Tibial nerve (tissue), 4 donors: ENCODE results near the gene NDST1. TPM values are rescaled to one million over a fixed set of nuclear protein-coding genes. Genes with fewer than 3 reads are reported as not detected.

Source experiments
- DNase-seq, 2 donors: peaks; one replicate each; pipeline ENCODE4 v3.0.0-alpha.2; 2019; ENCODE audit warnings: low spot score in 2 of 2
- H3K27ac ChIP-seq, 4 donors: fragments of 200-600 bp; sonication (generic) in 3 of 4; one replicate each; pipeline ENCODE4 v1.5.1; 2017 to 2019; ENCODE audit warnings: mild to moderate bottlenecking in 1 of 4
- H3K27me3 ChIP-seq, 2 donors: fragments of 200-600 bp; sonication (generic) in 1 of 2; one replicate each; pipeline versions ENCODE4 v1.5.1 to v1.6.0; 2017 to 2019
- H3K36me3 ChIP-seq, 3 donors: fragments of 200-600 bp; sonication (generic); one replicate each; pipeline ENCODE4 v1.5.1; 2018 to 2019
- H3K4me1 ChIP-seq, 4 donors: fragments of 200-600 bp; sonication (generic) in 3 of 4; one replicate each; pipeline ENCODE4 v1.5.1; 2017 to 2019
- H3K4me3 ChIP-seq, 4 donors: fragments of 200-600 bp; sonication (generic) in 3 of 4; one replicate each; pipeline ENCODE4 v1.5.1; 2017 to 2019; ENCODE audit warnings: mild to moderate bottlenecking in 1 of 4, moderate library complexity in 1 of 4
- H3K9me3 ChIP-seq, 4 donors: fragments of 200-600 bp; sonication (generic) in 3 of 4; one replicate each; pipeline ENCODE4 v1.5.1; 2017 to 2019
- CTCF ChIP-seq, 5 experiments: fragments of 200-600 bp in 3 of 5; fragments of 450-650 bp in 2 of 5; sonication (generic) in 3 of 5; IDR thresholded peaks; one replicate each; pipeline ENCODE4 v1.5.1; 2016 to 2019; ENCODE audit warnings: antibody characterized with exemption in 5 of 5, mild to moderate bottlenecking in 3 of 5, moderate library complexity in 2 of 5
- EP300 ChIP-seq, 2 donors: sonication (generic); formaldehyde crosslinking; IDR thresholded peaks; one replicate each; pipeline ENCODE4 v1.6.1; 2017; ENCODE audit warnings: antibody characterized with exemption in 2 of 2, mild to moderate bottlenecking in 1 of 2
- POLR2A ChIP-seq, 2 donors: fragments of 450-650 bp; IDR thresholded peaks; one replicate each; pipeline ENCODE4 v1.6.1; 2017; ENCODE audit warnings: antibody characterized with exemption in 2 of 2, mild to moderate bottlenecking in 2 of 2, moderate library complexity in 2 of 2
- WGBS, 2 donors: methylation state at CpG; one replicate each; pipeline ENCODE4 v1.1.5; 2018; 5-methylcytosine and 5-hydroxymethylcytosine counted together
- total RNA-seq, 4 donors: library from RNA; depleted of rRNA; stranded (reverse); fragments of >200 nt; gene quantifications; one replicate each; pipeline ENCODE4 v1.1.0, GENCODE V29; 2016

Gene NDST1
- total RNA-seq, 4 donors from 2014 or later, result 53.2 to 137 (median 104) TPM

- Histone ChIP-seq H3K27ac (peak overlapping the region in 1 of 4 donors; percentile 26), H3K36me3 (no peaks in the 10 kb centered on the region), H3K4me1 (peaks cover 0 to 56% (median 30%) of the 10 kb centered on the region in 4 donors), H3K9me3 (no peaks in the 10 kb centered on the region), H3K4me3 (no peak overlapping the region), H3K27me3 (no peaks in the 10 kb centered on the region)
- DNase-seq, result no peak
- WGBS, 2 donors, result 52 to 71% methylated on average over 12 of the region's 12 CpGs
- TF ChIP-seq POLR2A (IDR thresholded peaks at IDR 0.05) (no peak), CTCF (IDR thresholded peaks at IDR 0.05) (no peak), EP300 (IDR thresholded peaks at IDR 0.05) (no peak)
Observed at GRCh38 chr5:150595466-150596031, 87.6 kb downstream of the NDST1 start.

DNA sequence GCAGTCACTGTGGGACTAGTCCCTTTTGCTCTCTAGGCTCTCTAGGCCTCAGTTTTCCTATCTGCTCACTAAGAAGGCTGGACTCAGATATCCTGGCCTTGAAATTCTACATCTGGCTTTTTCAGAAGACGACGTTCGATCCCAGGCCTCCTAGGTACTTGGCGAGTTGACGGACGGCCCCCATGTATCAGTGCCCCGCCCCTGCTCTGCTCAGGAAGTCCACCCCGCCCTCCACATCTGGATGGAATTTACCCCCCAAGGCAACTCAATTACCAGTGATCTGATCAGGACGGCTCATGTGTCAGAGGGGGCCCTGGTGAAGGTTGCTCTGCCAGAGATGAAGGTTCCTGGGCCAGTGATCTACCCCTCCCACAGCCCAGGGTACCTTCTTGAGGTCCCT lies 88.4 kb downstream of the NDST1 start:
- TF ChIP-seq POLR2A (IDR thresholded peaks at IDR 0.05), result no peak
- WGBS, 2 donors, result 79 to 85% methylated on average over 9 of the region's 9 CpGs
- H3K36me3 ChIP-seq, result no peaks in the 10 kb centered on the region

GRCh38 chr5:150596826-150597225 lies 88.9 kb downstream of the NDST1 start:
- no peak for TF ChIP-seq CTCF (IDR thresholded peaks at IDR 0.05)
- TF ChIP-seq POLR2A (IDR thresholded peaks at IDR 0.05), result no peak
- TF ChIP-seq EP300 (IDR thresholded peaks at IDR 0.05), result no peak
- Histone ChIP-seq H3K9me3 (no peaks in the 10 kb centered on the region), H3K4me3 (no peak overlapping the region), H3K27ac (no peak overlapping the region), H3K27me3 (no peaks in the 10 kb centered on the region), H3K4me1 (peaks cover 0 to 56% (median 27%) of the 10 kb centered on the region in 4 donors), H3K36me3 (no peaks in the 10 kb centered on the region)
- WGBS, 2 donors, result 96 to 97% methylated on average over 3 of the region's 3 CpGs
- no peak for DNase-seq

More for the DNA sequence above, 88.4 kb downstream of the NDST1 start:
- no peak overlapping the region for H3K4me3 ChIP-seq
- H3K27me3 ChIP-seq, result no peaks in the 10 kb centered on the region
- no peak for DNase-seq
- peak overlapping the region in 1 of 4 donors; percentile 26 for H3K27ac ChIP-seq
- H3K4me1 ChIP-seq, result peaks cover 0 to 56% (median 27%) of the 10 kb centered on the region in 4 donors
- H3K9me3 ChIP-seq, result no peaks in the 10 kb centered on the region

- no peak overlapping the region for H3K4me3 ChIP-seq
- peaks cover 0 to 52% (median 27%) of the 10 kb centered on the region in 4 donors for H3K4me1 ChIP-seq
- H3K27ac ChIP-seq, result peak overlapping the region in 1 of 4 donors; percentile 17
- H3K9me3 ChIP-seq, result no peaks in the 10 kb centered on the region
- H3K27me3 ChIP-seq, result no peaks in the 10 kb centered on the region
- no peaks in the 10 kb centered on the region for H3K36me3 ChIP-seq
- 52 to 57% methylated on average over 6 to 10 of the region's 10 CpGs for WGBS, 2 donors
- no peak for DNase-seq
- TF ChIP-seq POLR2A (IDR thresholded peaks at IDR 0.05) (no peak), EP300 (IDR thresholded peaks at IDR 0.05) (no peak), CTCF (IDR thresholded peaks at IDR 0.05) (no peak)
Observed at GRCh38 chr5:150598006-150598405, 90.1 kb downstream of the NDST1 start.

DNA sequence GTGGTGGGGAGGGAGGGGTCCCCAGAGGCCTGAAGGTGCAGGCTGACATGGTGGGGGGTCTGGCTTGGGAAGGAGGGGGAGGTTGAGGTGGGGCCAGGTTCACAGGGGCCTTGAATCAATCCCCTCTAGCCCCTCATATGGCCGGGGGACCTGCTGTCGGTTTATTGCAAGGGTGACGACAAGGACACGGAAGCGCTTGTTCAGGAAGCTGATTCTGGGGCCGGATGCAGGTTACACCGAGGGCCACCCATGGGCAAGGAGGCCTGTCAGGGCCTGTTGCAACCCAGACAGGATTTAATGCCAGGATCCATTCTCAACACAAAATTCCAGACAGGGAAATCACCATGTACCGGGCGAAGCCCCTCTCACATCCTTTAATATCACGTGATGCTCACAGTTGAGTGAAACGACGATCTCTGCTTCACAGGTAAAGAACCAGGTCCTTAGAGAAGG lies 90.9 kb downstream of the NDST1 start:
- no peak for DNase-seq
- no peak overlapping the region for H3K4me3 ChIP-seq
- no peaks in the 10 kb centered on the region for H3K36me3 ChIP-seq
- no peak for TF ChIP-seq POLR2A (IDR thresholded peaks at IDR 0.05)
- no peaks in the 10 kb centered on the region for H3K27me3 ChIP-seq
- H3K27ac ChIP-seq, result no peak overlapping the region
- WGBS, 2 donors, result 82 to 95% methylated on average over 12 of the region's 12 CpGs
- H3K4me1 ChIP-seq, result peaks cover 0 to 44% (median 18%) of the 10 kb centered on the region in 4 donors
- no peaks in the 10 kb centered on the region for H3K9me3 ChIP-seq

- Histone ChIP-seq H3K9me3 (no peaks in the 10 kb centered on the region), H3K36me3 (no peaks in the 10 kb centered on the region), H3K4me1 (peaks cover 0 to 39% (median 14%) of the 10 kb centered on the region in 4 donors), H3K27ac (peak overlapping the region in 1 of 4 donors; percentile 75), H3K27me3 (no peaks in the 10 kb centered on the region), H3K4me3 (no peak overlapping the region)
- TF ChIP-seq CTCF (IDR thresholded peaks at IDR 0.05), result no peak
- no peak for TF ChIP-seq EP300 (IDR thresholded peaks at IDR 0.05)
- WGBS, 2 donors, result 74 to 78% methylated on average over 5 of the region's 5 CpGs
- no peak for DNase-seq
Observed at GRCh38 chr5:150599281-150599680, 91.3 kb downstream of the NDST1 start.
